Keratinocyte (primary cell): Measurements from ENCODE around the gene NUP210.

Experiments
- CTCF ChIP-seq, 3 experiments: IDR thresholded peaks in 1 of 3; conservative IDR thresholded peaks in 1 of 3; optimal IDR thresholded peaks in 1 of 3; 2 replicates in 2 of 3; 3 replicates in 1 of 3; pipeline versions ENCODE3 to v1.5.1; 2011; ENCODE audit warnings: low read length in 3 of 3, mild to moderate bottlenecking in 3 of 3, moderate library complexity in 2 of 3, control low read depth in 1 of 3, inconsistent platforms in 1 of 3; ENCODE audit not compliant: insufficient read depth in 2 of 3; ENCODE audit errors: extremely low read depth in 1 of 3
- EZH2 ChIP-seq: IDR thresholded peaks from one replicate; pipeline ENCODE4 v1.6.1; 2012; ENCODE audit warnings: inconsistent platforms, mild to moderate bottlenecking, low read length, moderate library complexity

- TF ChIP-seq CTCF (optimal IDR thresholded peaks at IDR 0.05 in 1 of 3, IDR thresholded peaks at IDR 0.05 in 1 of 3, conservative IDR thresholded peaks at IDR 0.05 in 1 of 3; ENCODE audit: extremely low read depth in 1 of 3, insufficient read depth in 2 of 3, low read length in 3 of 3) (no peak), EZH2 (no peak)
Measured at GRCh38 chr3:13333236-13333897, 86.8 kb downstream of the NUP210 start.
